ENCODE data around the gene TMEM164. TPM values are rescaled to one million over a fixed set of nuclear protein-coding genes. Genes with fewer than 3 reads are reported as not detected.

Gene TMEM164
- total RNA-seq, 2 donors from 2014 or later: 18.0 to 20.2 TPM

DNA sequence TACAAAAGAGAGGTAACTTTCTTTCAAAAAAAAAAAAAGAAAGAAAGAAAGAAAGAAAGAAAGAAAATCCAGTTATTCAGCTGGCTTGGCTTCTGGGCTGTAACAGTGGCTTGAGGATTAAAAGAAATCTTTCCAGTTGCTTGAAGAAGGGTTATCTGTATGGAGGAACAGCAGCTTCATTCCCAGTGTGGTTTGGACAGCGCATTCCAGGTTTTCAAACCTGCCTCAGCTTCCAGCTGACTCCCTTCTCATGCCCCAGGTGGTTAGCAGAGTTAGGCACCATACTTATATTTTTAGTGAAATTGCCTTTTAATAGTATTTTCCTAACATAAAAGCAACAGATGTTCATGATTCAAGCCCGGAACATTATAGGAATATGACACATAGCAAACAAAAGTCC lies 48.6 kb downstream of the TMEM164 start:
- no peak overlapping the region for H3K27ac ChIP-seq
- no peak overlapping the region for H3K4me3 ChIP-seq
- no peak for DNase-seq (ENCODE audit: low spot score)
- no peaks in the 10 kb centered on the region for H3K27me3 ChIP-seq (replicated peaks; ENCODE audit: insufficient read depth)
- TF ChIP-seq, protein P1, sequence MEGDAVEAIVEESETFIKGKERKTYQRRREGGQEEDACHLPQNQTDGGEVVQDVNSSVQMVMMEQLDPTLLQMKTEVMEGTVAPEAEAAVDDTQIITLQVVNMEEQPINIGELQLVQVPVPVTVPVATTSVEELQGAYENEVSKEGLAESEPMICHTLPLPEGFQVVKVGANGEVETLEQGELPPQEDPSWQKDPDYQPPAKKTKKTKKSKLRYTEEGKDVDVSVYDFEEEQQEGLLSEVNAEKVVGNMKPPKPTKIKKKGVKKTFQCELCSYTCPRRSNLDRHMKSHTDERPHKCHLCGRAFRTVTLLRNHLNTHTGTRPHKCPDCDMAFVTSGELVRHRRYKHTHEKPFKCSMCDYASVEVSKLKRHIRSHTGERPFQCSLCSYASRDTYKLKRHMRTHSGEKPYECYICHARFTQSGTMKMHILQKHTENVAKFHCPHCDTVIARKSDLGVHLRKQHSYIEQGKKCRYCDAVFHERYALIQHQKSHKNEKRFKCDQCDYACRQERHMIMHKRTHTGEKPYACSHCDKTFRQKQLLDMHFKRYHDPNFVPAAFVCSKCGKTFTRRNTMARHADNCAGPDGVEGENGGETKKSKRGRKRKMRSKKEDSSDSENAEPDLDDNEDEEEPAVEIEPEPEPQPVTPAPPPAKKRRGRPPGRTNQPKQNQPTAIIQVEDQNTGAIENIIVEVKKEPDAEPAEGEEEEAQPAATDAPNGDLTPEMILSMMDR (IDR thresholded peaks at IDR 0.05): no peak
- H3K4me1 ChIP-seq (ENCODE audit: control insufficient read depth in 1 of 2, low read depth in 2 of 2): no peaks in the 10 kb centered on the region
- no peaks in the 10 kb centered on the region for H3K36me3 ChIP-seq
- H3K9me3 ChIP-seq: no peaks in the 10 kb centered on the region
- ATAC-seq (ENCODE audit: insufficient number of reproducible peaks, low FRiP score, low read depth): no peak

DNA sequence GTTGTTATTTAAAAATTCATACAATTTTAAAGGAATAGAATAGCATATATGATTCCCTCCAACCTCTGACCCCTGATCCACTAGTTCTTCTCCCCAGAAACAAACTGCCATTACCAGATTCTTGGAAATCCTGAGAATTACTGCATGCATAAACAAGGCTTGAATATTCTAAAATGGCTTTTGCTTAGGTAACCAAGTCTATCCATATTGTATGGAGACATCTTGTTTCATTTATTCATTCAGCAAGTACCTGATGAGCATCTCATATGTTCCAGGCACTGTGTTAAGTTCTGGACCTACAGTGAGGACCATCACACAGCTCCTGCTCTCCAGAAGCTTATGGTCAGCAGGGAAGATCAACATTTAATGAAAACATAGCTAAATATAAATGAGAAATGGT lies 49.4 kb downstream of the TMEM164 start:
- no peak for DNase-seq (ENCODE audit: low spot score)
- Histone ChIP-seq H3K4me1 (ENCODE audit: control insufficient read depth in 1 of 2, low read depth in 2 of 2) (no peaks in the 10 kb centered on the region), H3K4me3 (no peak overlapping the region), H3K27me3 (replicated peaks; ENCODE audit: insufficient read depth) (no peaks in the 10 kb centered on the region), H3K27ac (no peak overlapping the region), H3K9me3 (no peaks in the 10 kb centered on the region), H3K36me3 (no peaks in the 10 kb centered on the region)
- TF ChIP-seq, protein P1 (IDR thresholded peaks at IDR 0.05): no peak
- no peak for ATAC-seq (ENCODE audit: insufficient number of reproducible peaks, low FRiP score, low read depth)

DNA sequence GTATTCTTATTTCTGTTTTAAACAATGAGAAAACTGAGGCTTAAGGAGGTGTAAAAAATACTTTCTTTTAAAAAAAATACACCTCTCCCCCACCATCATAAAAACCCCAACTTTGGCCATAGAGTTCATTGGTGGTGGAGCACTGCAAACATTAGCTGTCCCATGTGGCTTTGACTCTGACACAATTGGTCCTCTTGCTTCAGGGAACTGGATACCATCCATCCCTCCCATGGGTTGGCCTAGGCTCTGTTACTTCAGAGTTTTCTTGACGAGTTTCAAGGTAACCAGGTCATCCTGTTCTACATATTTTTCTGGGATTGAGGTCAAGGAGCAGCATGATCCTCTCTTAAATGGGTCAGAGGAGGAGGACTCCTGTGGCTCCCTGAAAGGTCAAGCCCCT lies 50.5 kb downstream of the TMEM164 start:
- no peak for ATAC-seq (ENCODE audit: insufficient number of reproducible peaks, low FRiP score, low read depth)
- Histone ChIP-seq H3K27me3 (replicated peaks; ENCODE audit: insufficient read depth) (no peaks in the 10 kb centered on the region), H3K27ac (no peak overlapping the region), H3K4me3 (no peak overlapping the region), H3K4me1 (ENCODE audit: control insufficient read depth in 1 of 2, low read depth in 2 of 2) (no peaks in the 10 kb centered on the region), H3K36me3 (no peaks in the 10 kb centered on the region), H3K9me3 (no peaks in the 10 kb centered on the region)
- TF ChIP-seq, protein P1 (IDR thresholded peaks at IDR 0.05): no peak
- DNase-seq (ENCODE audit: low spot score): no peak

DNA sequence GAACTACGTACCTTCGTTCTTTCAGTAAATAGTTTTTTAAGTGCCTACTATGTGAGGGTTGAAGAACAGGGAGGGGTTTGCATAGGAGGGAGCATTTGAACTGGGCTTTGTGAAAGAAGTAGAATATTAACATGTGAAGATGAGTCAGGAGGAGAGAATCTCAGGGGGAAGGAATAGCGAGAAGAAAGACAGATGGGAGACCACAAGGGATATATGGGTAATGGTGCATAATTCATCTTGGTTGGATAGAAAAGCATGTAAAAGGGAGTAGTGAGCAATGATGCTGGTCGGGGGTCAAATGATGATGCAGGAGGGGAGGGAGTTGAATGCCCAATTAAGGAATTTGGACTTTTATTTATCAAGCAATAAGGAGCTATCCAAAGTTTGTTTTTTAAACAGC lies 52.7 kb downstream of the TMEM164 start:
- DNase-seq (ENCODE audit: low spot score) (no peak), ATAC-seq (ENCODE audit: insufficient number of reproducible peaks, low FRiP score, low read depth) (no peak)
- H3K9me3 ChIP-seq: no peaks in the 10 kb centered on the region
- TF ChIP-seq, protein P1 (IDR thresholded peaks at IDR 0.05): no peak
- no peaks in the 10 kb centered on the region for H3K4me1 ChIP-seq (ENCODE audit: control insufficient read depth in 1 of 2, low read depth in 2 of 2)
- H3K36me3 ChIP-seq: no peaks in the 10 kb centered on the region
- H3K27ac ChIP-seq: no peak overlapping the region
- no peak overlapping the region for H3K4me3 ChIP-seq
- H3K27me3 ChIP-seq (replicated peaks; ENCODE audit: insufficient read depth): no peaks in the 10 kb centered on the region

DNA sequence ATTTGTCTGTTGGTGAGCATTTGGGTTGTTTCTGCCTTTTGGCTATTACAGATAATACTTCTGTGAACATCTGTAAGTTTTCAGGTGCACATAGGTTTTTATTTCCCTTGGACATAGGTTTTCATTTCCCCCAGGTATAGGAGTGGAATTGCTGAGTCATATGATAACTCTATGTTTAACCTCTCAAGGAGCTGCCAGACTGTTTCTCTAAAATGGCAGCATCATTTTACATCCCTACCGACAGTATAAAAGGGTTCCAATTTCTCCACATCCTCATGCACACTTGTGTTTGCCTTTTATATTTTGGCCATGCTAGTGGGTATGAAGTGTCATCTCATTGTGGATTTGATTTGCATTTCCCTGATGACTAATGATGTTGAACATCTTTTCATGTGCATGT lies 53.5 kb downstream of the TMEM164 start:
- Histone ChIP-seq H3K27ac (no peak overlapping the region), H3K27me3 (replicated peaks; ENCODE audit: insufficient read depth) (no peaks in the 10 kb centered on the region), H3K9me3 (no peaks in the 10 kb centered on the region), H3K4me3 (no peak overlapping the region), H3K4me1 (ENCODE audit: control insufficient read depth in 1 of 2, low read depth in 2 of 2) (no peaks in the 10 kb centered on the region), H3K36me3 (no peaks in the 10 kb centered on the region)
- no peak for DNase-seq (ENCODE audit: low spot score)
- TF ChIP-seq, protein P1 (IDR thresholded peaks at IDR 0.05): no peak
- ATAC-seq (ENCODE audit: insufficient number of reproducible peaks, low FRiP score, low read depth): no peak

Data from thoracic aorta (tissue), 2 donors.